H9 (cell line): ENCODE data around the gene FCGR3A. TPM values are rescaled to one million over a fixed set of nuclear protein-coding genes. Genes with fewer than 3 reads are reported as not detected.
A peak's percentile ranks its signal among the peaks of the same experiment; 100 is the strongest.
"Not testable (repeated sequence)": the region's sequence is repeated elsewhere in the genome, so short reads cannot be mapped to it uniquely, and the experiment has no call there.

ENCODE experiments used
- DNase-seq: peaks from one replicate; pipeline ENCODE4 v3.0.0-alpha.2; 2017
- H2AFZ ChIP-seq: one replicate; pipeline ENCODE4 v1.6.1; 2013; ENCODE audit warnings: mild to moderate bottlenecking, low read length, control low read depth, moderate library complexity
- H2AK5ac ChIP-seq: 2 replicates; pipeline ENCODE4 v1.6.1; 2013; ENCODE audit warnings: low read length, control low read depth, mixed read lengths; ENCODE audit not compliant: insufficient read length
- H2BK120ac ChIP-seq: one replicate; pipeline ENCODE4 v1.6.1; 2013; ENCODE audit warnings: low read depth, mild to moderate bottlenecking, low read length, control low read depth, inconsistent platforms; ENCODE audit not compliant: poor library complexity, severe bottlenecking
- H2BK12ac ChIP-seq: 2 replicates; pipeline ENCODE4 v1.6.1; 2013; ENCODE audit warnings: low read length, control low read depth, mixed read lengths, low read depth; ENCODE audit not compliant: insufficient read length
- H2BK15ac ChIP-seq: 2 replicates; pipeline ENCODE4 v1.6.1; 2013; ENCODE audit warnings: low read depth, low read length, control low read depth
- H2BK20ac ChIP-seq: one replicate; pipeline ENCODE4 v1.6.1; 2013; ENCODE audit warnings: low read depth, mild to moderate bottlenecking, low read length, control low read depth, inconsistent platforms; ENCODE audit not compliant: poor library complexity, severe bottlenecking
- H2BK5ac ChIP-seq: 2 replicates; pipeline ENCODE4 v1.6.1; 2013; ENCODE audit warnings: low read length, control low read depth, mixed read lengths; ENCODE audit not compliant: insufficient read length
- H3K14ac ChIP-seq: 2 replicates; pipeline ENCODE4 v1.6.1; 2013; ENCODE audit warnings: low read length, control low read depth; ENCODE audit not compliant: insufficient read depth
- H3K18ac ChIP-seq: 2 replicates; pipeline ENCODE4 v1.6.1; 2013; ENCODE audit warnings: low read depth, mild to moderate bottlenecking, mixed read lengths, low read length, control low read depth; ENCODE audit not compliant: insufficient read length
- H3K23ac ChIP-seq: 2 replicates; pipeline ENCODE4 v1.6.1; 2013; ENCODE audit warnings: low read length, control low read depth, mixed read lengths, low read depth; ENCODE audit not compliant: insufficient read length
- H3K23me2 ChIP-seq: 2 replicates; pipeline ENCODE4 v1.6.1; 2013; ENCODE audit warnings: low read depth, mild to moderate bottlenecking, mixed read lengths, low read length, control low read depth; ENCODE audit not compliant: insufficient read length, poor library complexity, severe bottlenecking
- H3K27ac ChIP-seq: 2 replicates; pipeline ENCODE4 v1.5.1; 2013; ENCODE audit warnings: low read length, control low read depth, mixed read lengths, low read depth; ENCODE audit not compliant: insufficient read length
- H3K27me3 ChIP-seq: 2 replicates; pipeline ENCODE4 v1.6.1; 2013; ENCODE audit warnings: low read length, control low read depth, inconsistent platforms; ENCODE audit not compliant: insufficient read depth
- H3K4ac ChIP-seq: 2 replicates; pipeline ENCODE4 v1.6.1; 2013; ENCODE audit warnings: low read depth, mild to moderate bottlenecking, control low read depth, inconsistent platforms, low read length, moderate library complexity
- H3K4me1 ChIP-seq: 2 replicates; pipeline ENCODE4 v1.6.1; 2013; ENCODE audit warnings: low read length, control low read depth, inconsistent platforms; ENCODE audit not compliant: insufficient read depth
- H3K4me2 ChIP-seq: 2 replicates; pipeline ENCODE4 v1.6.1; 2013; ENCODE audit warnings: low read length, control low read depth, mixed read lengths; ENCODE audit not compliant: insufficient read length, insufficient read depth
- H3K56ac ChIP-seq: 2 replicates; pipeline ENCODE4 v1.6.1; 2013; ENCODE audit warnings: low read depth, mild to moderate bottlenecking, mixed read lengths, low read length, control low read depth; ENCODE audit not compliant: insufficient read length
- H3K79me1 ChIP-seq: 2 replicates; pipeline ENCODE4 v1.6.1; 2013; ENCODE audit warnings: low read depth, mild to moderate bottlenecking, moderate library complexity, low read length, control low read depth, inconsistent platforms; ENCODE audit not compliant: insufficient read depth, poor library complexity, severe bottlenecking
- H3K79me2 ChIP-seq: 2 replicates; pipeline ENCODE4 v1.6.1; 2013; ENCODE audit warnings: low read length, control low read depth, inconsistent platforms; ENCODE audit not compliant: insufficient read depth
- H3K9ac ChIP-seq: 2 replicates; pipeline ENCODE4 v1.6.1; 2013; ENCODE audit warnings: low read length, control low read depth, mixed read lengths; ENCODE audit not compliant: insufficient read length; ENCODE audit errors: extremely low read depth
- H3K9me3 ChIP-seq: one replicate; pipeline ENCODE4 v1.6.1; 2013; ENCODE audit warnings: low read depth, low read length, inconsistent platforms; ENCODE audit not compliant: control insufficient read depth
- H3T11ph ChIP-seq: one replicate; pipeline ENCODE4 v1.6.1; 2013; ENCODE audit warnings: mild to moderate bottlenecking, low read length, control low read depth, inconsistent platforms
- H4K20me1 ChIP-seq: one replicate; pipeline ENCODE4 v1.6.1; 2013; ENCODE audit not compliant: control insufficient read depth, insufficient read length, insufficient read depth
- H4K5ac ChIP-seq: 2 replicates; pipeline ENCODE4 v1.6.1; 2013; ENCODE audit warnings: low read depth, mild to moderate bottlenecking, mixed read lengths, low read length, control low read depth; ENCODE audit not compliant: insufficient read length
- H4K8ac ChIP-seq: replicated peaks from 2 replicates; pipeline ENCODE4 v1.6.1; 2013; ENCODE audit warnings: low read length, control low read depth, mixed read lengths, low read depth; ENCODE audit not compliant: insufficient read length
- H4K91ac ChIP-seq: 2 replicates; pipeline ENCODE4 v1.6.1; 2013; ENCODE audit warnings: low read depth, mild to moderate bottlenecking, moderate library complexity, mixed read lengths, low read length, control low read depth; ENCODE audit not compliant: insufficient read length
- H3K27ac Mint-ChIP-seq, 3 experiments: 2 replicates in 2 of 3; 3 replicates in 1 of 3; pipeline ENCODE4 v1.8.0; 2020 to 2021; ENCODE audit warnings: mixed read lengths in 3 of 3, mild to moderate bottlenecking in 1 of 3, moderate library complexity in 1 of 3
- H3K27me3 Mint-ChIP-seq: 2 replicates; pipeline ENCODE4 v1.8.0; 2021; ENCODE audit warnings: low read depth, mild to moderate bottlenecking, moderate library complexity, mixed read lengths
- H3K36me3 Mint-ChIP-seq, 3 experiments: 2 replicates in 2 of 3; 3 replicates in 1 of 3; pipeline ENCODE4 v1.8.0; 2020 to 2021; ENCODE audit warnings: low read depth in 3 of 3, mixed read lengths in 3 of 3; ENCODE audit not compliant: insufficient read depth in 1 of 3
- H3K4me1 Mint-ChIP-seq, 2 experiments: 2 replicates each; pipeline ENCODE4 v1.8.0; 2020; ENCODE audit warnings: mixed read lengths in 2 of 2
- H3K4me3 Mint-ChIP-seq, 2 experiments: 2 replicates in 1 of 2; 3 replicates in 1 of 2; pipeline ENCODE4 v1.8.0; 2020 to 2021; ENCODE audit warnings: mild to moderate bottlenecking in 2 of 2, mixed read lengths in 2 of 2, moderate library complexity in 1 of 2
- H3K9me3 Mint-ChIP-seq, 2 experiments: 2 replicates in 1 of 2; 3 replicates in 1 of 2; pipeline ENCODE4 v1.8.0; 2020; ENCODE audit warnings: mild to moderate bottlenecking in 2 of 2, mixed read lengths in 2 of 2, moderate library complexity in 1 of 2
- WGBS: extraction: QIAGEN DNeasy Blood & Tissue Kit; methylation state at CpG from one replicate; pipeline ENCODE4 v1.1.7; 2013; ENCODE audit warnings: missing lambda C conversion rate, low lambda C conversion rate, mixed read lengths; ENCODE audit not compliant: insufficient read length; ENCODE audit errors: extremely low coverage; 5-methylcytosine and 5-hydroxymethylcytosine counted together
- total RNA-seq: library from RNA; stranded (reverse); gene quantifications from 2 replicates; pipeline ENCODE4 v1.2.1, GENCODE V29; 2021

The FCGR3A gene
- total RNA-seq, 1 experiment from 2014 or later, result not detected

GRCh38 chr1:161525321-161525720 lies 24.3 kb downstream of the FCGR3A start:
- not testable (repeated sequence) for H3K14ac ChIP-seq, H3K9me3 ChIP-seq, H3K4me1 ChIP-seq, H2BK12ac ChIP-seq, H3K4me1 Mint-ChIP-seq, H3K23me2 ChIP-seq, H3K4ac ChIP-seq, H4K8ac ChIP-seq, H3K56ac ChIP-seq, H3K79me1 ChIP-seq, H2AFZ ChIP-seq, H2BK120ac ChIP-seq, H3K27ac Mint-ChIP-seq, H3K9ac ChIP-seq, H2BK20ac ChIP-seq, H2BK15ac ChIP-seq, H2BK5ac ChIP-seq, H3K18ac ChIP-seq, H4K5ac ChIP-seq, H3K79me2 ChIP-seq, H3K27me3 ChIP-seq, H3T11ph ChIP-seq, H3K23ac ChIP-seq, H4K91ac ChIP-seq, DNase-seq, H3K27ac ChIP-seq, H2AK5ac ChIP-seq, H3K36me3 Mint-ChIP-seq, H4K20me1 ChIP-seq
- peaks cover 73% of the 10 kb centered on the region for H3K27me3 Mint-ChIP-seq
- WGBS, result no CpG with 5 or more reads among the region's 23 CpGs
- peaks cover 12 to 16% of the 10 kb centered on the region in 2 experiments; a peak in 4 of 5 replicates for H3K9me3 Mint-ChIP-seq
- H3K4me2 ChIP-seq, result peak overlapping the region; percentile 43
- H3K4me3 Mint-ChIP-seq, result peak overlapping the region; percentile 81 to 83

- H3K56ac ChIP-seq, H2AK5ac ChIP-seq, H2BK120ac ChIP-seq, H3K36me3 Mint-ChIP-seq, H2BK5ac ChIP-seq, H3K23ac ChIP-seq, H3K9me3 ChIP-seq, H4K5ac ChIP-seq, H3K79me2 ChIP-seq, H3K14ac ChIP-seq, H2BK12ac ChIP-seq, H3K9ac ChIP-seq, H2AFZ ChIP-seq, H3K18ac ChIP-seq, H3K27me3 ChIP-seq, H2BK15ac ChIP-seq, H2BK20ac ChIP-seq, H3K4me1 Mint-ChIP-seq, H4K91ac ChIP-seq, H3K79me1 ChIP-seq, H4K8ac ChIP-seq, H3K4ac ChIP-seq, H3K4me1 ChIP-seq, H4K20me1 ChIP-seq, DNase-seq, H3K27ac ChIP-seq, H3K23me2 ChIP-seq, H3K27ac Mint-ChIP-seq, H3T11ph ChIP-seq: not testable (repeated sequence)
- no CpG with 5 or more reads among the region's 55 CpGs for WGBS
- Mint-ChIP-seq H3K27me3 (peaks cover 71% of the 10 kb centered on the region), H3K4me3 (peak overlapping the region; percentile 81 to 92), H3K9me3 (peaks cover 12 to 16% of the 10 kb centered on the region in 2 experiments; a peak in 4 of 5 replicates)
- H3K4me2 ChIP-seq, result peak overlapping the region; percentile 43
Observed at GRCh38 chr1:161524742-161525291, 24.8 kb downstream of the FCGR3A start.
